RKO (cell line): ENCODE data around the gene MEGF9.
"Not testable (repeated sequence)": the region's sequence is repeated elsewhere in the genome, so short reads cannot be mapped to it uniquely, and the experiment has no call there.

ENCODE experiments used
- DNase-seq: peaks from one replicate; pipeline ENCODE4 v3.0.0-alpha.2; 2016; ENCODE audit warnings: low spot score

MEGF9 gene

DNA sequence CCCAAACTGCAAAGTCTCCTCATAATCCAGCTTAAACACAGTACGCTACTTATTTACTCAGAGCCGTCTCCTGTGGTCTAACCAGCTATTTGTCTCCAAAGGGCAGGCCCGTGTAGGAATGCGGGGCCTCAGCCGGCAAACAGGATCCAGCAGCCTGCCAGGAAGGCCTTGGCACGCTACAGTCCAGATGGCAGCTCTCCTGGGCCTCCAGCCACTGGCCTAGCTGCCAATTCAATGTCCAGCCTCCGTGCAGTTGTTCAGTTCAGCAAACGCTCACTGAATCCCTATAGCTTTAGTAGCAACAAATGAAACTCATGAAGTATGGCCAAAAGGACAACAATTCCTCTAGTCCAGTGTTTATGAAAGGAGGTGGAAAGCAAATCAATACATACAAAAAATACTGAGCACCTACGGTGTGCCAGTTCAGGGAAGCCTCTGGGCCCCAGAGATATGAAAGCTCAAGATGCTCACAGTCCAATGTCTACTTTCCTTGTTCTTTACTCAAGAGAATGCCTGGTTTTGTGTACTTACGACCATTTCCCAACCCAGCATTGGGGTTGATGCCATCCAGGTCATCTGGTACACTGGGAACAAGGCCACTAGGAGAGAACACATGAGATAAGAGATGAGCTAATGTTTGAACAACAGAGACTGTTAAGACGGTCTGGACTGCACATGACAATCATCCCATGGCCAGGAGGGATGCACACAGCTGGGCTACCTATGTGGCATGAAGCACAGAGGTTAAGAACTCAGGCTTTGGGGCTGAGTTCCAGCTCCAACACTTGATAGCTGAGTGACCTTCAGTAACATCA, 142.6 kb downstream of the MEGF9 start:
- no peak for DNase-seq

DNA sequence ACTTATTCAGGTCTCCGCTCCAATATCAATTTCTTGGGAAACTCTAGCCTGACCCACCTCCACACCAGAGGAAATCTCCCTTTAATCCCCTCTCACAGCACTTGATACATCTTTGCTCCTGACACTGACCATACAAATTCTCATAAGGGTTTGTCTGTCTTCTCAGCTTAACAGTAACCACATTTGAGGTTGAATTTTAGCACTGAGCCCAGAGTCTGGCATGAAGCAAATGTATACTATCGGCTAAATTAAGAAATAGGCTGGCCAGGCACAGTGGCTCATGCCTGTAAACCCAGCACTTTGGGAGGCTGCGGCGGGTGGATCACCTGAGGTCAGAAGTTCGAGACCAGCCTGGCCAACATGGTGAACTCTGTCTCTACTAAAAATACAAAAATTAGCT, 144.0 kb downstream of the MEGF9 start:
- no peak for DNase-seq

DNA sequence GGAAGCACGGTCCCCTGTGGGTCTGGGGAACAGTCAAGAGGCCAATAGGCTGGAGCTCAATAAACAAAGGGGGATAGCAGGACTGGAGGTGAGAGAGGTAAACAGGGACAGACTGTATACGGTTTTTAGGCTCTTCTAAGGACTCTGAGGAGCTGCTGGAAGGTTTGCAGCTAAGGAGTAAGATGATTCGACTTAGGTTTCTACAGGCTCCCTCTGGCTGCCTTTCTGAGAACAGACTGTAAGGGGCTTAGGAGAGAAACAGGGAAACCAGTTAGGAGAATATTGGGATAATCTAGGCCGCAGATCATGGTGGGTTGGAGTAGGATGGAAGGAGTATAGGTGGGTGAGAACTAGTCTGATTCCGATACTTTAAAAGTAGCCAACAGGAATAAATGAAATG, 144.7 kb downstream of the MEGF9 start:
- DNase-seq, result no peak

DNA sequence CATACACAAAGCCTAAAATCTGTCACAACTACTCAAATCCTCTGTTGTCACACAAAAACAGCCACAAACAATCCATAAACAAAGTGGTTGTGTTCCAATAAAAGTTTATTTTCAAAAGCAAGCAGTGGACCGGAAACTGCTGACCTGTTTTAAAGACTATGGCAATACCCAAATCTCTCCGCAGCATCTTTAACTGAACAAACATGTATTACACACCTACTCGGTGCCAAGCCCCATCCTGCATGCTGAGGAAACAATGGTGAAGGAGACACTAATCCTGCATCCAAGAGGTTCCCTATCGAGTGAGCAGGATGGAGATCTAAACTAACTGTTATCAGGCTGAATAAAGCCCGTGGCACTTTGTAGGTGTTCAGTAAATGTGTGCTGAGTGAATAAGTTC, 145.5 kb downstream of the MEGF9 start:
- DNase-seq, result no peak

DNA sequence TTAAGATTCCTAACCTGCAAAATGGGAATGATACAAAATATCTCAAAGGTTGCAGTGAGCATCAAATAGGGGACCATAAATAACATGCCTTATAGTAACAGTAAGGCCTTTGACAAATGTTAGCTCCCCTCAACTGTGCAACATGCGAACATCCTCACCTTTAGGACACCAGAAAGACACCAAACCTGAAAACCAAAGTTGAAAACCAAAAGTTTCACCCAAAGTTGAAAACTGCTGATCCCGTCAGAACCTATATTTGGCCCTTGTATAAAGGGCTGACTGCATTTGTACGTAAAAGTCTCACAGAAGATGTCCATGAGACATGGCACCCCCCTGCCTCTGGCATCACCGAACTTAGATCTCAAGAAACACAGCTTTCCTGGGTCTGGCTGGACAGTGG, 146.4 kb downstream of the MEGF9 start:
- DNase-seq, result no peak

DNA sequence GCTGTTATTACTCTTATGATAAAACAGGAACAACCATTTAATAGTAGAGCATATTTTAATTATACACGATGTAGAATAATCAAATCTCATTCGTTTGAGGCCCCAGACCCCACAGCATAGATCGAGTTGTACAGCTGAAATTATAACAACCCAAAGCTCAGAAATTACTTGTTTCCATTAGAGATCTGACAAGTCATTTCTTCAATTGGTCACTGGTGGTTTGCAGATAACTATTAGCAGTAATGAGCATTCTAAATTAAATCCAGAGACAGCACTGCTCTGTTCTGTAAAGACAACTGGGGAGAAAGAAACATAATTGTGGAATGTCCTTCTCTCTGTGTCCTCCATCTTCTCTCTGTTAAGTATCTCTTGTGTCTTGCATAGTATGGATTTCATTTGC, 147.2 kb downstream of the MEGF9 start:
- no peak for DNase-seq

DNA sequence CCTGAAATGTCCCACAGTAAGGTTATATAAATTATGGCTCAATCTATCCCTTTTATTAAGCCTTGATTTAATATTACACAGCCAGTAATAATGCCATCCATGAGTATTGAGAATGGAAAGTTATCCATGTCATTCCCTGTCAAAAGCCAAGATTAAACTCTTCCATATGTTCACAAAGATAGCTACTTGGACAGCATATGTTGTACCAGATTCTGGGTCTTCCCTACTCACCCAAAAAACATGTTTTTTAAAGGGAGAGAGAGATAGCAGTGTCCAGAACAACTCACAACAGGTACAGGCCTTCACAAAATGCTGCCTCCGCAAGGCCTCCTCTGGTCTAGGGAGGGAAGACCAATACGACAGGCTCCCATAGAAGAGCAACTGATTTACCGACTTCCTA, 149.7 kb downstream of the MEGF9 start:
- DNase-seq, result no peak

DNA sequence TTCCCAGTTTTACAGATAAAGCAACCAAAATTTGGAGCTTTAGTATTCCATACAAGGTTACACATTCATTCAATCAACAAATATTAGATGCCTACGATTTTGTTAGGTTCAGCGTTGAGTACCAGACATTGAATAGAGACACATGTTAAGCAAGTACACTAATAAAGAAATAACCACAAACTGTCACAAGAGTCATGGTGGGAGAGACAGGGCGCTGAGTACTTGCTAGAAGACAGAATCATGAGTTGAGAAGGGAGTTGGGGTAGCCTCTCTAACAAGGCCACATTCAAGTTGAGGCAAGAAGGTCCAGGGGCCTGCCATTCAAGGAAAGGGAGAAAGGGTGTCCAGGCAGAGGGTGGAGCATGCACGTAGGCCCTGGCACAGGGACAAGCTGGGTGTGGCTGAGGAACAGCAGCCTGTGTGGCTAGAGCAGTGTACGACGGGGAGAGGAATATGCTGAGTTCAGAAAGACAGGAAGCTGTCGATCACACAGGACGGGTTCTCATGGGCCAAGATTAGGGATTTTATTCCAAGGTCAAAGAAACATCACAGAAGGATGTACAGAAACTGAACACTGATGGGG, 151.3 kb downstream of the MEGF9 start:
- no peak for DNase-seq

DNA sequence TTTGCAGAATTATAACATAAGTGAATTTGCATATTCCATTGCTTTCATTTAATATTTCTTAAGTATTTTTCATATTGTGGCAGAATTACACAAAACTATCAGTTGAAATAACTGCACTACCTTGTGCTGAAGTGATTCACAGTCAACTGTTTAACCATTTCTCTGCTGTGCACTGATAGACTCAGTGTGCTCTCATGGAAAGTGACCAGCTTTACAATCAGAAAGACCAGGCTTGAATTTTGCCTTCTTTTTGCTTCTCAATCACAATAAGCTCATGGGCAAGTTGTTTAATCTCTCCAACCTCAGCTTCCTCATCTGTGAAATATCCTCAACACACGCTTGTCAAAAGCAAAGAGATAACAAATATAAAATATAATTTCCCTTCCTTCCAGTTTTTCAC, 152.6 kb downstream of the MEGF9 start:
- DNase-seq, result no peak

DNA sequence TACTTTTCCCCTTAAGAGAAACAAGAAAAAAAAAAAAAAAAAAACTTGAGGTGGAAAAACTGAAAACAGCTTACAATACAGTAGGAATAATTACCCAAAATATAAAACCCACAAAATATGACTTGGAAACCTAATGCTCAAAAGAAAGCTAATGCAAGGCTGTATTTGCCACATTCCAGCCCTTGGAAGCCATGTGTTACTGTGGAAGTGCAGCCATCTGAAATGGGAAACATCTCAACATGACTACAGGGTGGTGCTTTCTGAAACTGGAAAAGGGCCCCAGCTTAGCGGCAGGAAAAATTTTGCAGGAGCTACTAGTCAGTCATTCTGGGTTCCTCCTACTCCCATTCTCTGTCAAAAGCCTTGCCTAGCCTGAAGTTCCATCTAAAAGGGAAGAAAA, 154.7 kb downstream of the MEGF9 start:
- no peak for DNase-seq

DNA sequence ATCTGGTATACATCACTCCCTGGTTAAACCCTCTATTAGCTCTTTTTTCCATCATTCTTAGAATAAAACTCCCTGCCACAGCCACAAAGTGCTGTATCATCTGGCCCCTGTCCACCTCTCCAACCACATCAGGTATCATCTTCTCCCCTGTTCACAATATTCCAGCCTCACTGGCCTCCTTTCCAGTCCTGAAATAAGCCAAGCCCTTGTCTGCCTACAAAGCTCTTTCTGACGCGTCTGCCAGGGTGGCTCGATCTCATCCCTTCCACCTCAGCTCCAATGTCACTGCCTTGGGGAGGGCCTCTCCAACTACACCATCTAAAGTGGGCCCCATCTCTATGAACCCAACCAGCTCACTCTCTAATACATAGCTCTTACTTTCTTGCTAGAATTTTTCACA, 155.8 kb downstream of the MEGF9 start:
- DNase-seq, result no peak

DNA sequence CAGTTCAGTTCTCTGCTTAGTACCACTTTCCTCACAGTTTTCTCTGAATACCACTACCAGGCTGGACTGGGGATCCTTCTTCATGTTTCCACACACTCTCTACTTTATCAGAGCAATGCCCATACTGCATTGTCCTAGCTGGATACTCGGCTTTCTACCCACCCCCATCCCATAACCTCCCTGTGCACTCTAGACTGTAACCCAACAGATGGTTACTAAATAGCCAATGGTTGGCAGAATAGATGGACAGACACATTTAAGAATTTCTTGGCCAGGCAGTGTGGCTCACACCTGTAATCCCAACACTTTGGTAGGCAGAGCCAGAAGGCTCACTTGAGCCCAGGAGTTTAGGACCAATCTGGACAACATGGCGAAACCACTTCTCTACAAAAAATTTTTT, 157.1 kb downstream of the MEGF9 start:
- DNase-seq, result no peak

DNA sequence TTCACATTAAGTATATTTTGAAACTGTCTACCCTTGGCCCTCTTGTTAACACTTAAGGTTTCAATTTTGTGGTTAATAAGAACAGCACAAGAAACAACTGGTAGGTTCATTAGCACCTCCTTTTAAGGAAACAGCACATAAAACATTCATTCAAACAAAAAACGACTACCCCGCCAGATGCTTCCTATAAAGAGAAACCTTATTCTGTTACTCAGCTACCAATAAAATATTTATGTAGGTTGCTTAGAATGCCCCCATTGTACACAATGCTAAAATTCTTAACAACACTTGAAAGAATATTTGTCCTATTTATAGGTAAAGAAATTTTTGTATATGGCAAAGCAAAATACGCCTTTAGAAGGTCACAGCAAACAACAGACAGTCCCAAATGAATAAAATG, 157.5 kb downstream of the MEGF9 start:
- DNase-seq, result no peak

DNA sequence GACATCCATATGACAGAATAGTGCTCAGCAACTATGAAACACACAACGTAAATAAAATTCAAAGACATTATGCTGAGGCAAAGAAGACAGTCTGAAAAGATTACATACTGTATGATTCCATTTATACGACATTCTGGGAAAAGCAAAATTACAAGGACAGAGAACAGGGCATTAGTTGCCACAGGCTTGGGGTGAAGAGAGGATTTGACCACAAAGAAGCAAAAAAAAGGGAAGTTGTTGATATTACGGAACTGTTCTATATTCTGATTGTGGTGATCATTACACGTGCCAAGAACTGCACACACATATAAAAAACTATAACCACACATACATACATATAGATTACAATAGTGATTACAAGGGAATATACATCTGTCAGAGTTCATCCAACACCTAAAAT, 158.4 kb downstream of the MEGF9 start:
- no peak for DNase-seq

DNA sequence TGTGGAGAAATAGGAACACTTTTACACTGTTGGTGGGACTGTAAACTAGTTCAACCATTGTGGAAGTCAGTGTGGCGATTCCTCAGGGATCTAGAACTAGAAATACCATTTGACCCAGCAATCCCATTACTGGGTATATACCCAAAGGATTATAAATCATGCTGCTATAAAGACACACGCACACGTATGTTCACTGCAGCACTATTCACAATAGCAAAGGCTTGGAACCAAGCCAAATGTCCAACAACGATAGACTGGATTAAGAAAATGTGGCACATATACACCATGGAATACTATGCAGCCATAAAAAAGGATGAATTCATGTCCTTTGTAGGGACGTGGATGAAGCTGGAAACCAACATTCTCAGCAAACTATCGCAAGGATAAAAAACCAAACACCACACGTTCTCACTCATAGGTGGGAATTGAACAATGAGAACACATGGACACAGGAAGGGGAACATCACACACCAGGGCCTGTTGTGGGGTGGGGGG, 162.0 kb downstream of the MEGF9 start:
- DNase-seq, result not testable (repeated sequence)
